Measurements from ENCODE around the gene CFAP97D1. TPM values are rescaled to one million over a fixed set of nuclear protein-coding genes. Genes with fewer than 3 reads are reported as not detected.

Gene CFAP97D1
- total RNA-seq, 2 experiments from 2014 or later: not detected

DNA sequence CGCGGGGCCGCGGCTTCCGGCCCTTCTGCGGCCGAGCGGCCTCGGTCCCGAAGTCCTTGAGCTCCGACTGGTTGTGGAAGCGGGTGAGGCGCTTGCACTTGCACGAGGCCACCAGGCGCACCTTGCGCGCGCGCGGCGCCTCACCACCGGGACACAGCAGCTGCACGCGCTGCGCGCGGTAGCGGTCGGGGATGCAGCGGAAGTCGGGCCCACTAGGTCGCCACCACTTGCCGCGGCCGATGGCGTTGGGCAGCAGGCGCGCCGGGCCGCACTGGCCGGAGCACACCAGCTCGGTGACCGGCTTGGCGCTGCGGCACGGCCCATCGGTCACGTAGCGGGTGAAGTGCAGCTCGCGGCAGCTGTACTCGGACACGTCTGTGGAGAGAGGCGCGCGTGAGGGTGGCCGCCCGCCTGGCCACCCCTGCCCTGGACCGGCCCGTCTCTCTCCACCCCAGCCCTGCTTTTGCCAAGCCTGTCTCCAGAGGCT is 24.8 kb upstream of the CFAP97D1 start:
- H3K27ac ChIP-seq (ENCODE audit: low read depth, low read length, poor library complexity, severe bottlenecking): no peak overlapping the region

GRCh38 chr17:43756201-43756600 is 24.0 kb upstream of the CFAP97D1 start:
- H3K36me3 ChIP-seq (ENCODE audit: insufficient read depth, low read length): no peaks in the 10 kb centered on the region
- POLR2A ChIA-PET: no interaction called here
- TF ChIP-seq, protein P1, sequence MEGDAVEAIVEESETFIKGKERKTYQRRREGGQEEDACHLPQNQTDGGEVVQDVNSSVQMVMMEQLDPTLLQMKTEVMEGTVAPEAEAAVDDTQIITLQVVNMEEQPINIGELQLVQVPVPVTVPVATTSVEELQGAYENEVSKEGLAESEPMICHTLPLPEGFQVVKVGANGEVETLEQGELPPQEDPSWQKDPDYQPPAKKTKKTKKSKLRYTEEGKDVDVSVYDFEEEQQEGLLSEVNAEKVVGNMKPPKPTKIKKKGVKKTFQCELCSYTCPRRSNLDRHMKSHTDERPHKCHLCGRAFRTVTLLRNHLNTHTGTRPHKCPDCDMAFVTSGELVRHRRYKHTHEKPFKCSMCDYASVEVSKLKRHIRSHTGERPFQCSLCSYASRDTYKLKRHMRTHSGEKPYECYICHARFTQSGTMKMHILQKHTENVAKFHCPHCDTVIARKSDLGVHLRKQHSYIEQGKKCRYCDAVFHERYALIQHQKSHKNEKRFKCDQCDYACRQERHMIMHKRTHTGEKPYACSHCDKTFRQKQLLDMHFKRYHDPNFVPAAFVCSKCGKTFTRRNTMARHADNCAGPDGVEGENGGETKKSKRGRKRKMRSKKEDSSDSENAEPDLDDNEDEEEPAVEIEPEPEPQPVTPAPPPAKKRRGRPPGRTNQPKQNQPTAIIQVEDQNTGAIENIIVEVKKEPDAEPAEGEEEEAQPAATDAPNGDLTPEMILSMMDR (conservative IDR thresholded peaks at IDR 0.05; ENCODE audit: low read length): no peak
- no peak for TF ChIP-seq EZH2phosphoT487 (IDR thresholded peaks at IDR 0.05; ENCODE audit: borderline replicate concordance, low read depth, low read length)
- no peaks in the 10 kb centered on the region for H3K9me2 ChIP-seq (ENCODE audit: insufficient read depth, low read length)
- no peak overlapping the region for H3K4me3 ChIP-seq (ENCODE audit: low read depth, low read length, poor library complexity, severe bottlenecking)
- DNase-seq (ENCODE audit: low spot score): no peak
- no TSS peak for BruUV-seq (replicated peaks)
- no peak overlapping the region for H3K27ac ChIP-seq (ENCODE audit: low read depth, low read length, poor library complexity, severe bottlenecking)
- no peak overlapping the region for H3K4me2 ChIP-seq (ENCODE audit: low read length)
- no peaks in the 10 kb centered on the region for H3K4me1 ChIP-seq (ENCODE audit: insufficient read depth, low read length, poor library complexity, severe bottlenecking)
- intact Hi-C loops (cut with micrococcal nuclease; ENCODE audit: unreplicated experiment): no loop called here
- no peaks in the 10 kb centered on the region for H4K20me1 ChIP-seq (ENCODE audit: insufficient read depth, low read length)
- no peaks in the 10 kb centered on the region for H3K9me3 ChIP-seq (ENCODE audit: low read length)
- H2AFZ ChIP-seq (ENCODE audit: low read length): no peak overlapping the region
- CTCF ChIA-PET (ENCODE audit: unreplicated experiment): no interaction called here
- H3K79me2 ChIP-seq (ENCODE audit: insufficient read depth, low read depth, low read length): no peaks in the 10 kb centered on the region

More for the DNA sequence above, 24.8 kb upstream of the CFAP97D1 start:
- Histone ChIP-seq H3K4me3 (ENCODE audit: low read depth, low read length, poor library complexity, severe bottlenecking) (no peak overlapping the region), H3K4me1 (ENCODE audit: insufficient read depth, low read length, poor library complexity, severe bottlenecking) (no peaks in the 10 kb centered on the region), H3K36me3 (ENCODE audit: insufficient read depth, low read length) (no peaks in the 10 kb centered on the region), H3K79me2 (ENCODE audit: insufficient read depth, low read depth, low read length) (no peaks in the 10 kb centered on the region), H3K4me2 (ENCODE audit: low read length) (no peak overlapping the region), H3K9me3 (ENCODE audit: low read length) (no peaks in the 10 kb centered on the region), H3K9me2 (ENCODE audit: insufficient read depth, low read length) (no peaks in the 10 kb centered on the region), H2AFZ (ENCODE audit: low read length) (no peak overlapping the region), H4K20me1 (ENCODE audit: insufficient read depth, low read length) (no peaks in the 10 kb centered on the region)
- ChIA-PET CTCF (ENCODE audit: unreplicated experiment) (no interaction called here), POLR2A (no interaction called here)
- TF ChIP-seq, protein P1 (conservative IDR thresholded peaks at IDR 0.05; ENCODE audit: low read length): no peak
- no peak for TF ChIP-seq EZH2phosphoT487 (IDR thresholded peaks at IDR 0.05; ENCODE audit: borderline replicate concordance, low read depth, low read length)
- intact Hi-C loops (cut with micrococcal nuclease; ENCODE audit: unreplicated experiment): no loop called here
- no TSS peak for BruUV-seq (replicated peaks)
- DNase-seq (ENCODE audit: low spot score): no peak

DNA sequence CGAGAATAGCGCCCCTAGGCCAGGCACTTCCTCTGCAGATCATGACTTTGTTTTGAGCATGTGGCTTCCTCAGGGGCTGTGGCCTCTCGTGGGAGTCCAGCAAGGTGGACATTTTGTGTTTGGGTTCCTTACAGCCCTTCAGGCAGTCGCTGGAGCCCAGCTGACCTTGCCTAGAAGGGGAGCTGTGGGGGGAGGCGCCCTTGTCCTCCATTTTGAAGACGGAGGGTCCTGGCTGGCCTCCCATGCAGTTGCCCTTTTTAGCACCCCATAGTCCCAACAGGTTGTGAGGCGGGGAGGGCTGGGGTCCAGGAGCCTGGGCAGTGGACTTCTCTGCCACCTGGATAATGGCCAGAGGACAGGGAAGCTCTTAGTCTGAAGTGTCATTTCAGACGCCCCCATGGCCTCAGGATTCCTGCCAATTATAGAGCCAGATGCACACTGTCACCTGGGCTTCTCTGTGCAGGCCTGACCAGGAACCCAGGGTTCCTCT is 23.0 kb upstream of the CFAP97D1 start:
- TF ChIP-seq EZH2phosphoT487 (IDR thresholded peaks at IDR 0.05; ENCODE audit: borderline replicate concordance, low read depth, low read length): no peak
- TF ChIP-seq, protein P1 (conservative IDR thresholded peaks at IDR 0.05; ENCODE audit: low read length): no peak
- H3K4me1 ChIP-seq (ENCODE audit: insufficient read depth, low read length, poor library complexity, severe bottlenecking): no peaks in the 10 kb centered on the region
- no peaks in the 10 kb centered on the region for H3K9me3 ChIP-seq (ENCODE audit: low read length)
- H3K79me2 ChIP-seq (ENCODE audit: insufficient read depth, low read depth, low read length): no peaks in the 10 kb centered on the region
- H3K9me2 ChIP-seq (ENCODE audit: insufficient read depth, low read length): no peaks in the 10 kb centered on the region
- no TSS peak for BruUV-seq (replicated peaks)
- CTCF ChIA-PET (ENCODE audit: unreplicated experiment): no interaction called here
- intact Hi-C loops (cut with micrococcal nuclease; ENCODE audit: unreplicated experiment): no loop called here
- H4K20me1 ChIP-seq (ENCODE audit: insufficient read depth, low read length): no peaks in the 10 kb centered on the region
- H3K36me3 ChIP-seq (ENCODE audit: insufficient read depth, low read length): no peaks in the 10 kb centered on the region
- no peak overlapping the region for H2AFZ ChIP-seq (ENCODE audit: low read length)
- DNase-seq (ENCODE audit: low spot score): no peak
- H3K4me3 ChIP-seq (ENCODE audit: low read depth, low read length, poor library complexity, severe bottlenecking): no peak overlapping the region
- no peak overlapping the region for H3K27ac ChIP-seq (ENCODE audit: low read depth, low read length, poor library complexity, severe bottlenecking)
- no peak overlapping the region for H3K4me2 ChIP-seq (ENCODE audit: low read length)
- POLR2A ChIA-PET: no interaction called here
